Measurements from ENCODE around the gene CD48. TPM values are rescaled to one million over a fixed set of nuclear protein-coding genes. Genes with fewer than 3 reads are reported as not detected.

CD48 gene
- total RNA-seq, 1 donor from 2014 or later: not detected

- TF ChIP-seq CTCF (conservative IDR thresholded peaks at IDR 0.05): no peak
Measured at GRCh38 chr1:160659566-160659965, 52.1 kb downstream of the CD48 start.

DNA sequence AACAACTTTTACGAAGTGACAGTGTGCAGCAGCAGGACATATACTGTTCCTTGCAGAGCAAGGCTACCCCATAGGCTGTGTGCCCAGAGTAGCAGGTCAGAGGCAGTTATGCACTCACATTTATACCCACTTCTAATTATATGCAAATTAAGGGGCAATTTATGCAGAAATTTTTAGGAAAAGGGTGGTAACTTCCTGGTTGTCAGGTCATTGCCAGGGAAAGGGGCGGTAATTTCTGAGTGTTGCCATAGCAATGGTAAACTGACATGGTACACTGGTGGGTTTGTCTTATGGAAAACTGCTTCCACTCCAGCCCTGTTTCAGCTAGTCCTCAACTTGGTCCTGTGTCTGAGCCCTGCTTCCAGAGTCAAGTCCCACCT, 52.8 kb downstream of the CD48 start:
- Mint-ChIP-seq H3K27me3 (ENCODE audit: low read depth) (peaks cover 6% of the 10 kb centered on the region), H3K36me3 (ENCODE audit: low read depth) (no peaks in the 10 kb centered on the region), H3K4me1 (no peaks in the 10 kb centered on the region), H3K9me3 (no peaks in the 10 kb centered on the region), H3K27ac (ENCODE audit: unreplicated experiment) (no peak overlapping the region), H3K4me3 (no peak overlapping the region)
- TF ChIP-seq CTCF (conservative IDR thresholded peaks at IDR 0.05): no peak
- DNase-seq (ENCODE audit: low read depth, low spot score): no peak

More at GRCh38 chr1:160659566-160659965, 52.1 kb downstream of the CD48 start:
- no peaks in the 10 kb centered on the region for H3K9me3 Mint-ChIP-seq
- H3K4me3 Mint-ChIP-seq: no peak overlapping the region
- H3K36me3 Mint-ChIP-seq (ENCODE audit: low read depth): no peaks in the 10 kb centered on the region
- peaks cover 6% of the 10 kb centered on the region for H3K27me3 Mint-ChIP-seq (ENCODE audit: low read depth)
- H3K4me1 Mint-ChIP-seq: no peaks in the 10 kb centered on the region
- H3K27ac Mint-ChIP-seq (ENCODE audit: unreplicated experiment): no peak overlapping the region
- DNase-seq (ENCODE audit: low read depth, low spot score): no peak

DNA sequence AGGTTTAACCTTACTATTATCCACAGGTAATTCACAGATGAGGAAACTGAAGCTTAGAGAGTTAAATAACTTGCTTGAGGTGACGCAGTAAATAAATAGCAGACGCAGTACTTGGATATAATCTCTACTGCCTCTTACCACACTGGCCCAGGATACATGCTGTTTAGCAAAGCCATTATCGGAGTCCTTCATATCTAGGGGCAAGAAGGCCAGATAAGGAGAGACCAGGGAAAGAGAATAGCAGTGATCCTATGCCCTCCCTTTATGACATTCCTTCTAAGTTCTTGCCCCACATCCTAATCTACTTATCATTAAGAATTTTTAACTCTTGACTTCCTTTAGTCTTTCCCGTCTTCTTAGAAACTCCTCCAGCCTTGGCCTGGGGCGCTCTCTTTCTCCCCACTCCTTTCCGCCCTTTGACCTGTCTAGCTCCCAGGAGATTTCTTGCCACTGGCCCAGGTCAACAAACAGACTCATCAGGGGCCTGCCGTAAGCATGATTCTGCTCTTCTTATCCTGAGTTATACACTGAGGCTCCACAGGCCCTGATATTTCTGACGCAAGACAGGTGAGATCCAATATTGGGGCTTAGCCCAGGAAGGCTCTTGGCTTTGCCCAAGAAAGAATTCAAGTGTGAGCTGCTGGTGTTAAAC, 53.3 kb downstream of the CD48 start:
- no peak overlapping the region for H3K4me3 Mint-ChIP-seq
- no peak overlapping the region for H3K27ac Mint-ChIP-seq (ENCODE audit: unreplicated experiment)
- H3K27me3 Mint-ChIP-seq (ENCODE audit: low read depth): peaks cover 6% of the 10 kb centered on the region
- H3K4me1 Mint-ChIP-seq: no peaks in the 10 kb centered on the region
- no peak for TF ChIP-seq CTCF (conservative IDR thresholded peaks at IDR 0.05)
- no peaks in the 10 kb centered on the region for H3K9me3 Mint-ChIP-seq
- no peaks in the 10 kb centered on the region for H3K36me3 Mint-ChIP-seq (ENCODE audit: low read depth)
- DNase-seq (ENCODE audit: low read depth, low spot score): no peak

GRCh38 chr1:160657250-160657781, 54.3 kb downstream of the CD48 start:
- Mint-ChIP-seq H3K27me3 (ENCODE audit: low read depth) (peaks cover 6% of the 10 kb centered on the region), H3K36me3 (ENCODE audit: low read depth) (no peaks in the 10 kb centered on the region), H3K4me3 (no peak overlapping the region), H3K27ac (ENCODE audit: unreplicated experiment) (no peak overlapping the region), H3K9me3 (no peaks in the 10 kb centered on the region), H3K4me1 (peaks cover 4% of the 10 kb centered on the region)
- no peak for DNase-seq (ENCODE audit: low read depth, low spot score)
- no peak for TF ChIP-seq CTCF (conservative IDR thresholded peaks at IDR 0.05)

DNA sequence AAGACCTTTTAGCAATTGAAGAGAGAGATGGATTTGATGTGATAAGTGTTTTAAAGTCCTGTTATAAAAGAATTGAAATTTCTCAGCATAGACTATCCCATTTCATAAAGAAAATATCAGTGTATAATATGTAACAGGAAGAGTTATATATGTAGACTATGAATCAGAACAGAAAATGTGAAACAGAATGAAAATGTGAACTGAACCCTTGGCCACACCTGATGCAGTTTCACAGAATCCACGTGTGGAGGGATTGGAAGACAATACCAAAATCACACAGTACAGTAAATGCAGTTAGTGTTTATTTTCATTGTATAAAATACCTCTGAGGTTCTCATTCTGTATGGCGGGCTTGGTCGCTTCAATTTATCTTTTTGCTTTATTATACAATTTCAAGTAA, 54.9 kb downstream of the CD48 start:
- H3K4me1 Mint-ChIP-seq: peaks cover 10% of the 10 kb centered on the region
- TF ChIP-seq CTCF (conservative IDR thresholded peaks at IDR 0.05): no peak
- H3K27me3 Mint-ChIP-seq (ENCODE audit: low read depth): peaks cover 4% of the 10 kb centered on the region
- no peaks in the 10 kb centered on the region for H3K9me3 Mint-ChIP-seq
- no peak overlapping the region for H3K4me3 Mint-ChIP-seq
- no peaks in the 10 kb centered on the region for H3K36me3 Mint-ChIP-seq (ENCODE audit: low read depth)
- DNase-seq (ENCODE audit: low read depth, low spot score): no peak
- H3K27ac Mint-ChIP-seq (ENCODE audit: unreplicated experiment): no peak overlapping the region
